ENCODE data around the gene EPHA6.

EPHA6 gene

DNA sequence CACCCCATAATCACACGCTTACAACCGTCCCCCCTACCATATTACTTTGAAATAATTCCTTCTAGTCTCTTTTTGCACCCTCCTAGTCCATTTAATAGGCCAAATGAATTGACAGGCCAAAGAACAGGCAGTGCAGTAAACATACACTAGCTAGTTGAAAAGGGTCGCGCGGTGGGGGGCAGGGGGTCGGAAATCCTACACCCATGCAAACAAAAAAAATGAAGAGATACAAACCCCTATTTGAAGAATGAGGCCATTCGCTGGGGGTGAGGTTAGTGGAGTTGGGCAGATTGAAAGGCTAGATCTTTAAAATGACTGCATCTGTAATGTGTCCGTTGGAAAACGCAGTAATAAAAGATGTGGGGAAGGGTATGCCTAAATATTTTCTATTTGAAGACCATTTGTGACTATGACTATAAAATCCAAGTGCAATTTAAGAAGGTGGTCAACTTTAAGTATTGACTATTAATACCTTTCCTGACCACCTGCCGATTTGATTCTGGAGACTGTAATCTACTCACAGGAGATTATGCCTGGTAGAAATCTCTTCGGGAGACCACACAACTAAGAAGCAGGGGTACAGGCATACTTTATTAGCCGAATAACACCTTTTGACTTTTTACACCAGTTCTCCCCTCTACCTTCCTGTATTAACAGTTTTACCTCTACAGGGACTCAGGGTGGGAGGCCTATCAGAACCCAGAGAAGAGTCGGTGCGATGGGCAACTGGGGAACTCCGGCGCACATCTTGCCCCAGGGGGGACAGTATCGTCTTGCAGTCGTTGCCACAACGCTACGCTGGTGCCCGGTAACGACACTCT, 949.4 kb downstream of the EPHA6 start:
- in situ Hi-C loops (cut with HindIII; ENCODE audit: low sequenced_read_pairs), result no loop called here
- no peak for DNase-seq (ENCODE audit: low read depth, low spot score)
- TF ChIP-seq, protein P1, sequence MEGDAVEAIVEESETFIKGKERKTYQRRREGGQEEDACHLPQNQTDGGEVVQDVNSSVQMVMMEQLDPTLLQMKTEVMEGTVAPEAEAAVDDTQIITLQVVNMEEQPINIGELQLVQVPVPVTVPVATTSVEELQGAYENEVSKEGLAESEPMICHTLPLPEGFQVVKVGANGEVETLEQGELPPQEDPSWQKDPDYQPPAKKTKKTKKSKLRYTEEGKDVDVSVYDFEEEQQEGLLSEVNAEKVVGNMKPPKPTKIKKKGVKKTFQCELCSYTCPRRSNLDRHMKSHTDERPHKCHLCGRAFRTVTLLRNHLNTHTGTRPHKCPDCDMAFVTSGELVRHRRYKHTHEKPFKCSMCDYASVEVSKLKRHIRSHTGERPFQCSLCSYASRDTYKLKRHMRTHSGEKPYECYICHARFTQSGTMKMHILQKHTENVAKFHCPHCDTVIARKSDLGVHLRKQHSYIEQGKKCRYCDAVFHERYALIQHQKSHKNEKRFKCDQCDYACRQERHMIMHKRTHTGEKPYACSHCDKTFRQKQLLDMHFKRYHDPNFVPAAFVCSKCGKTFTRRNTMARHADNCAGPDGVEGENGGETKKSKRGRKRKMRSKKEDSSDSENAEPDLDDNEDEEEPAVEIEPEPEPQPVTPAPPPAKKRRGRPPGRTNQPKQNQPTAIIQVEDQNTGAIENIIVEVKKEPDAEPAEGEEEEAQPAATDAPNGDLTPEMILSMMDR (IDR thresholded peaks at IDR 0.05; ENCODE audit: low read depth, low read length), result no peak
- H3K4me3 ChIP-seq (ENCODE audit: low read depth, low read length), result peak overlapping the region; percentile 87

DNA sequence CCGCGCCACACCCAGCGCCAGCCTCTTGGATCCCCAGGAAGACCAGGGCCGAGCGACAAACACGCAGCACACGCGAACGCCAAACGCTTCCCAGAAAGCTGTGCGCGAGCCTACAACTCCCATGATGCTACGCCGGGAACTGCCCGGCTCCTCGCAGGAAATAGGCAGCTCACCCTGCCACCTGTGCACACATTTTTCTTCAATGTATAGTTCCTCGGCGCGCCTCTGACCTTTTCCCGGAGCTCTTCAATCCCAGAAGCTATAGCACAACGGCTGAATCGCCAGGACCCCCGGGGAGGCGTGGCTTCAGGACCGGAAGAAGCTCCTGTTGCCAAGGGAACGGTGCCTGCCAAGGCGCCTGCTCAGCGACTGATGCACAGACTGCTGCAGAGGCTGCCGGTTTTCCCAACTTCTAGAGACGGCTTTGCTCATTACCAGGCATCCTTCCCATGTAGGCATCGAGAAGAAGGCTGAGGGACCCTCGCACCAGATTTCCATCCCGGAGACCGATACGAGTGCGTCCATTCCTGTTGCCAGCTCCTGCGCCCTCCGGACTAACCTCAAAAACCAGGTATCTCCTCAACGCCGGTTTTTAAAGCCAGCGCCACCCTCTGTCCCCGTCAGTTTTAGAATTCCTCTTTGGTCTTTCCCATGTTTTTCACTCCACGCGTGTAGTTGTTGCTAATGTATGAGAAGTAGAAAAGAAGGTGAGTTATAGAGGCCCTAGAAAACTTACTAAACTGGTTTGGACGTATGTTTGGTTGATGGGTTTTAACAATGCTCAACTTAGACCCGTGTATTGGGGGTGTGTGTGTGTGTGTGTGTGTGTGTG, 950.2 kb downstream of the EPHA6 start, which contains the start of gene ARL6:
Gene ARL6, plus strand, starts transcription at position 352 of the 832 bp plus-strand sequence. CDS start 3,350 bp downstream, outside the sequence.
- H3K4me3 ChIP-seq (ENCODE audit: low read depth, low read length), result peak within 1 kb of the TSS; percentile 87
- peak; percentile 91 for DNase-seq (ENCODE audit: low read depth, low spot score)
- TF ChIP-seq, protein P1 (IDR thresholded peaks at IDR 0.05; ENCODE audit: low read depth, low read length), result peak; percentile 12
- in situ Hi-C loops (cut with HindIII; ENCODE audit: low sequenced_read_pairs), result no loop called here

DNA sequence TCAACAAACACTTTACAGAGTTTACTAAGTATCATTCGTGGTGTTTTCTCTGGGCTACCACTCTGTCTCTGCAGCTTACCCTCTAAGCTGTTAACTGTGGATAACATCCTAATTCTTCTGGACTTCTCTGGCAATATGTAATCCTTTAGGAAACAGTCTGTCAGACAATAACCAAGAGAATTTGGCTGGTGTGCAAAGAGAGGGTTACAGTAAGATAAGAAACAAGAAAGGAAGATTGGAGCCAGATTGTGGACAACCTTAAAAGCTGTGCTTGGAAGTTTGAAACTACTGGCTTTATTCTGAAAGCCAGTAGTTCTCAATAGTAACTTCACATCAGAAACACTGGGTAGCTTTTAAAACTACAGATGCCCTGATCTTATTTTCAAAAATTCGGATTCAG, 950.9 kb downstream of the EPHA6 start:
- DNase-seq (ENCODE audit: low read depth, low spot score), result peak; percentile 1
- in situ Hi-C loops (cut with HindIII; ENCODE audit: low sequenced_read_pairs), result no loop called here
- H3K4me3 ChIP-seq (ENCODE audit: low read depth, low read length), result peak overlapping the region; percentile 87
- TF ChIP-seq, protein P1 (IDR thresholded peaks at IDR 0.05; ENCODE audit: low read depth, low read length), result no peak

DNA sequence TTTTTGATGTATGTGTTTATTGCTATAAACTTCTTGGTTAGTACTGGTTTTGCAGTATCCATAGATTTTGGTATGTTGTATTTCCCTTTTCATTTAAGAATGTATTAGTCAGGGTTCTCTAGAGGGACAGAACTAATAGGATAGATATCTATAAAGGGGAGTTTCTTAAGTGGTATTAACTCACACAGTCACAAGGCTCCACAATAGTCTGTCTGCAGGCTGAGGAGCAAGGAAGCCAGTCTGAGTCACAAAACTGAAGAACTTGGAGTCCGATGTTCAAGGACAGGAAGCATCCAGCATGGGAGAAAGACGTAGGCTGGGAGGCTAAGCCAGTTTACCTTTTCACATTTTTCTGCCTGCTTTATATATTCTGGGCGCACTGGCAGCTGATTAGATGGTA, 958.5 kb downstream of the EPHA6 start:
- no peak overlapping the region for H3K4me3 ChIP-seq (ENCODE audit: low read depth, low read length)
- TF ChIP-seq, protein P1 (IDR thresholded peaks at IDR 0.05; ENCODE audit: low read depth, low read length), result no peak
- DNase-seq (ENCODE audit: low read depth, low spot score), result no peak
- in situ Hi-C loops (cut with HindIII; ENCODE audit: low sequenced_read_pairs), result no loop called here

DNA sequence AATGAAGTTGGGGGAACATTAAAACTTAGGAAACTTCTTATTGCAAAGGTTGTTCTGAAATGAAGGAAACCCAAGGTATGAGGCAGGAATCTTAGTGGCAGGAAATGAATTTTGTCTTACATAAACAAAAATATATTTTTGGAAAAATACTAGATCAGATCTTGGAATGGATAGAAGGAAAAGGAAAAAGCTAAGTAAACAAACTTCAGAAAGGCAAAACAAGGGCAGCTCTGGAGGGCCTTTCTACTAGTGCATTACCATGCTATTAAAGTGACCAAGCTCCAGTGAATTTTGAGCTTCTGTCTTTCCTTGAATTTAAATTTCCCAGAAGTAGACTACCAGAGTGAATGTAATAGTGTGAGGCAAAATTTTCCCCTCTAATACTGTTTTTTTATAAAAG, 963.8 kb downstream of the EPHA6 start:
- H3K4me3 ChIP-seq (ENCODE audit: low read depth, low read length), result no peak overlapping the region
- DNase-seq (ENCODE audit: low read depth, low spot score), result no peak
- TF ChIP-seq, protein P1 (IDR thresholded peaks at IDR 0.05; ENCODE audit: low read depth, low read length), result no peak
- in situ Hi-C loops (cut with HindIII; ENCODE audit: low sequenced_read_pairs), result no loop called here

DNA sequence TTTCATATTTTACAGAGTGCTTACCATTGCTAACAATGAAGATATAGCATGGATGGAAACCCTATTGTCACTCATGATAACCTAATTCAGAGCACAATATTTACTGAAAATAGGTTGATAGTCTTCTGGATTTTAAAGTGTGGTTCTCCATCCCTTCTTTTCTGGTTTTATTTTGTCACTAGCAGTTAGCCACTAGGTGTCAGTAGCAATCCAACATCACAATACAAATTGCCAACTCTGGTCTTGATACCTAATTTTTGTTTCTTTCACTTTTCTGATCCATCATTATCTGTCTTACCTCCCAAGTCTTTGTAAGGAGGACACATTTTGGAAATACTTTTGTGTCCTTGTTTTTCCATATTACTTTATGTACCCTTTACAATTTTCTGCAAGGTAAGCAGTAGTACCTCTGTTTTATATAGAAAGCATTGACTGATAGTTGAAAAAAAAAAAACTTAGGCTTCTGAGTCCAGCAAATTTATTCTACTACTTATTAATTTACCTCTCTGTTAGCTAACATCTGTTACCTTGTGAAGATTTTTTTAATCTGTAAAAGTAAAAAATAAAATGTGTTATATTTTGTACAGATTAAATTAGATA, 979.1 kb downstream of the EPHA6 start:
- in situ Hi-C loops (cut with HindIII; ENCODE audit: low sequenced_read_pairs), result no loop called here
- peak; percentile 59 for DNase-seq (ENCODE audit: low read depth, low spot score)
- TF ChIP-seq, protein P1 (IDR thresholded peaks at IDR 0.05; ENCODE audit: low read depth, low read length), result peak; percentile 71

More for the DNA sequence above, 979.1 kb downstream of the EPHA6 start:
- no peak overlapping the region for H3K4me3 ChIP-seq (ENCODE audit: low read depth, low read length)
